K562 (cell line): ENCODE measurements around the gene GHR. TPM values are rescaled to one million over a fixed set of nuclear protein-coding genes. Genes with fewer than 3 reads are reported as not detected.

Experiments used
- BCOR ChIP-seq: fragments of 450-650 bp; IDR thresholded peaks from 2 replicates; pipeline ENCODE4 v1.6.1; 2016
- C11orf30 ChIP-seq: fragments of 450-650 bp; IDR thresholded peaks from 2 replicates; pipeline ENCODE4 v1.6.1; 2016; ENCODE audit warnings: low read depth, mild to moderate bottlenecking
- CBX5 ChIP-seq: IDR thresholded peaks from 2 replicates; pipeline ENCODE4 v1.6.1; 2014; ENCODE audit warnings: low read depth, borderline replicate concordance
- FOXM1 ChIP-seq, 2 experiments: fragments of 450-650 bp in 1 of 2; sonication (generic) in 1 of 2; formaldehyde crosslinking in 1 of 2; IDR thresholded peaks; 2 replicates each; pipeline versions ENCODE4 v1.6.1 to v1.9.0; 2017 to 2022; ENCODE audit warnings: low read depth in 2 of 2, mild to moderate bottlenecking in 2 of 2, missing genetic modification reagents in 1 of 2, moderate library complexity in 1 of 2
- KAT7 ChIP-seq: sonication (generic); formaldehyde crosslinking; IDR thresholded peaks from 2 replicates; pipeline ENCODE4 v1.8.0; 2022; ENCODE audit warnings: missing genetic modification reagents, mild to moderate bottlenecking, borderline replicate concordance
- MCM2 ChIP-seq: fragments of 450-650 bp; IDR thresholded peaks from 2 replicates; pipeline ENCODE4 v1.6.1; 2017; ENCODE audit warnings: low read depth, mild to moderate bottlenecking
- MEF2A ChIP-seq: IDR thresholded peaks from 2 replicates; pipeline ENCODE4 v1.6.1; 2011; ENCODE audit warnings: low read depth, mild to moderate bottlenecking, low read length, moderate library complexity; ENCODE audit not compliant: control insufficient read depth
- NBN ChIP-seq: fragments of 450-650 bp; IDR thresholded peaks from 2 replicates; pipeline ENCODE4 v1.6.1; 2016; ENCODE audit warnings: low read depth, mild to moderate bottlenecking
- POLR2AphosphoS5 ChIP-seq: IDR thresholded peaks from 2 replicates; pipeline ENCODE4 v1.6.1; 2011; ENCODE audit warnings: mild to moderate bottlenecking, low read depth, low read length, moderate library complexity; ENCODE audit not compliant: control insufficient read depth, insufficient read depth
- SPI1 ChIP-seq: IDR thresholded peaks from 2 replicates; pipeline ENCODE4 v1.6.1; 2011; ENCODE audit warnings: low read depth, low read length, control low read depth, borderline replicate concordance
- TRIM28 ChIP-seq: fragments of 450-650 bp; IDR thresholded peaks from 2 replicates; pipeline ENCODE4 v1.6.1; 2017
- ZKSCAN3 ChIP-seq: fragments of 250-450 bp; sonication (Bioruptor Pico); IDR thresholded peaks from 2 replicates; pipeline ENCODE4 v1.4.0; 2020
- ZNF146 ChIP-seq: IDR thresholded peaks from one replicate; pipeline ENCODE4 v1.6.1; 2018; ENCODE audit warnings: missing compliant biosample characterization; ENCODE audit not compliant: unreplicated experiment
- ZNF507 ChIP-seq: conservative IDR thresholded peaks from 2 replicates; pipeline ENCODE4 v1.6.1; 2017; ENCODE audit warnings: missing genetic modification characterization, missing compliant biosample characterization
- polyA plus RNA-seq, 8 experiments: library from polyadenylated mRNA; depleted of rRNA in 4 of 8; stranded (reverse) in 5 of 8; unstranded in 3 of 8; fragments of >200 nt; fragmentation: Nextera tagmentation in 2 of 8; fragmentation: Illumina TruSeq in 1 of 8; extraction: Ambion mirVana in 2 of 8; extraction: Trizol in 1 of 8; gene quantifications; 2 replicates each; pipeline versions ENCODE4 v1.2.1 to v1.2.3, GENCODE V29; 2011 to 2014; ENCODE audit warnings: inconsistent platforms in 1 of 8, missing spikeins in 1 of 8
- total RNA-seq, 7 experiments: library from RNA; depleted of rRNA in 6 of 7; stranded (reverse); fragments of >200 nt in 6 of 7; fragmentation: Illumina TruSeq in 2 of 7; extraction: Trizol in 2 of 7; gene quantifications; 2 replicates each; pipeline versions ENCODE4 v1.2.1 to v1.2.3, GENCODE V29; 2011 to 2021; ENCODE audit warnings: low replicate concordance in 1 of 7
- TF ChIP-seq, protein P1 (sequence below): fragments of 450-650 bp; formaldehyde crosslinking; IDR thresholded peaks from 2 replicates; pipeline ENCODE4 v1.4.0; 2020; ENCODE audit warnings: mild to moderate bottlenecking, moderate library complexity
- TF ChIP-seq, protein P2 (sequence below): fragments of 450-650 bp; IDR thresholded peaks from 2 replicates; pipeline ENCODE4 v1.6.1; 2016; ENCODE audit warnings: mild to moderate bottlenecking

GHR gene
- total and polyA plus RNA-seq, 9 of the 15 experiments (the other 6 are each of a cell fraction or from before 2014, with no cell fraction given): 0.01 to 0.13 (median 0.07) TPM; not detected in 5

DNA sequence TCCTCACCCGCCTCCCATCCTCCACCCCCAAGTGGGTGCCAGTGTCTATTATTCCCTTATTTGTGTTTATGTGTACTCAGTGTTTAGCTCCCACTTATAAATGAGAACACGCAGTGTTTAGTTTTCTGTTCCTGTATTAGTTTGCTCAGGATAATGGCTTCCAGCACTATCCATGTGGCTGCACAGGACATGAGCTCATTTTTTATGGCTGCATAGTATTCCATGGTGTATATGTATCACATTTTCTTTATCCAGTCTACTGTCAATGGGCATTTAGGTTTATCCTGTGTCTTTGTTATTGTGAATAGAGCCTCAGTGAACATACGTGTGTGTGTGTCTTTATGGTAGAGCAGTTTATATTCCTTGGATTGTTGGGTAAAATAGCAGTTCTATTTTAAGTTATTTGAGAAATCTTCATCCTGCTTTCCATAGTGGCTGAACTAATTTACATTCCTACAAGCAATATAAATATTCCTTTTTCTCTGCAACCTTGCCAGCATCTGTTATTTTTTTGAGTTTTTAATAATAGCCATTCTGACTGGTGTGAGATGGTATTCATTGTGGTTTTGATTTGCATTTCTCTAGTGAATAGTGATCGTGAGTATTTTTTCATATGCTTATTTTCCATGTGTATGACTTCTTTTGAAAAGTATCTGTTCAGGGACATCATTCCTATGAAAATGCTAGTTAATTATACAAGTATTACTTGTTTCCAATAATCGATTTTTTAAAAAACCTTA lies 169.3 kb downstream of the GHR start (continued):
- TF ChIP-seq POLR2AphosphoS5 (no peak), ZNF507 (tag) (no peak), ZKSCAN3 (CRISPR knock-in tag) (no peak), TRIM28 (no peak), ZNF146 (CRISPR knock-in tag) (peak; percentile 94), FOXM1 (IDR thresholded peaks at IDR 0.05; ENCODE audit: low read depth) (no peak), FOXM1 (CRISPR knock-in tag; IDR thresholded peaks at IDR 0.05; ENCODE audit: low read depth) (no peak), MEF2A (no peak), BCOR (peak; percentile 67), SPI1 (no peak), KAT7 (CRISPR knock-in tag) (no peak), C11orf30 (no peak), MCM2 (no peak), CBX5 (no peak), NBN (no peak)
- TF ChIP-seq, protein P1, sequence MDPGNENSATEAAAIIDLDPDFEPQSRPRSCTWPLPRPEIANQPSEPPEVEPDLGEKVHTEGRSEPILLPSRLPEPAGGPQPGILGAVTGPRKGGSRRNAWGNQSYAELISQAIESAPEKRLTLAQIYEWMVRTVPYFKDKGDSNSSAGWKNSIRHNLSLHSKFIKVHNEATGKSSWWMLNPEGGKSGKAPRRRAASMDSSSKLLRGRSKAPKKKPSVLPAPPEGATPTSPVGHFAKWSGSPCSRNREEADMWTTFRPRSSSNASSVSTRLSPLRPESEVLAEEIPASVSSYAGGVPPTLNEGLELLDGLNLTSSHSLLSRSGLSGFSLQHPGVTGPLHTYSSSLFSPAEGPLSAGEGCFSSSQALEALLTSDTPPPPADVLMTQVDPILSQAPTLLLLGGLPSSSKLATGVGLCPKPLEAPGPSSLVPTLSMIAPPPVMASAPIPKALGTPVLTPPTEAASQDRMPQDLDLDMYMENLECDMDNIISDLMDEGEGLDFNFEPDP: no peak
- TF ChIP-seq, protein P2, sequence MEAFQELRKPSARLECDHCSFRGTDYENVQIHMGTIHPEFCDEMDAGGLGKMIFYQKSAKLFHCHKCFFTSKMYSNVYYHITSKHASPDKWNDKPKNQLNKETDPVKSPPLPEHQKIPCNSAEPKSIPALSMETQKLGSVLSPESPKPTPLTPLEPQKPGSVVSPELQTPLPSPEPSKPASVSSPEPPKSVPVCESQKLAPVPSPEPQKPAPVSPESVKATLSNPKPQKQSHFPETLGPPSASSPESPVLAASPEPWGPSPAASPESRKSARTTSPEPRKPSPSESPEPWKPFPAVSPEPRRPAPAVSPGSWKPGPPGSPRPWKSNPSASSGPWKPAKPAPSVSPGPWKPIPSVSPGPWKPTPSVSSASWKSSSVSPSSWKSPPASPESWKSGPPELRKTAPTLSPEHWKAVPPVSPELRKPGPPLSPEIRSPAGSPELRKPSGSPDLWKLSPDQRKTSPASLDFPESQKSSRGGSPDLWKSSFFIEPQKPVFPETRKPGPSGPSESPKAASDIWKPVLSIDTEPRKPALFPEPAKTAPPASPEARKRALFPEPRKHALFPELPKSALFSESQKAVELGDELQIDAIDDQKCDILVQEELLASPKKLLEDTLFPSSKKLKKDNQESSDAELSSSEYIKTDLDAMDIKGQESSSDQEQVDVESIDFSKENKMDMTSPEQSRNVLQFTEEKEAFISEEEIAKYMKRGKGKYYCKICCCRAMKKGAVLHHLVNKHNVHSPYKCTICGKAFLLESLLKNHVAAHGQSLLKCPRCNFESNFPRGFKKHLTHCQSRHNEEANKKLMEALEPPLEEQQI: no peak
